LNCaP clone FGC (cell line): ENCODE results near the gene MYH6.
"Not testable (repeated sequence)": the region's sequence is repeated elsewhere in the genome, so short reads cannot be mapped to it uniquely, and the experiment has no call there.

Experiments used
- DNase-seq: peaks from one replicate; pipeline ENCODE4 v3.0.0-alpha.2; 2011; ENCODE audit warnings: low read depth
- H3K4me3 ChIP-seq: 2 replicates; pipeline ENCODE4 v1.5.1; 2011; ENCODE audit warnings: mild to moderate bottlenecking, low read depth, low read length, control low read depth
- CTCF ChIP-seq: IDR thresholded peaks from 2 replicates; pipeline ENCODE4 v1.5.1; 2012; ENCODE audit warnings: mild to moderate bottlenecking; ENCODE audit not compliant: control insufficient read depth, insufficient read depth; ENCODE audit errors: extremely low read depth

Gene MYH6

GRCh38 chr14:23431486-23431885 lies 23.4 kb upstream of the MYH6 start:
- DNase-seq: no peak
- H3K4me3 ChIP-seq: no peak overlapping the region
- no peak for TF ChIP-seq CTCF

GRCh38 chr14:23430723-23431085 lies 22.6 kb upstream of the MYH6 start:
- DNase-seq: no peak
- TF ChIP-seq CTCF: no peak
- no peak overlapping the region for H3K4me3 ChIP-seq

- no peak for DNase-seq
- H3K4me3 ChIP-seq: no peak overlapping the region
- TF ChIP-seq CTCF: no peak
Measured at GRCh38 chr14:23430016-23430722, 22.1 kb upstream of the MYH6 start.

- TF ChIP-seq CTCF: no peak
- no peak overlapping the region for H3K4me3 ChIP-seq
- DNase-seq: no peak
Measured at GRCh38 chr14:23428686-23429495, 20.8 kb upstream of the MYH6 start.

- not testable (repeated sequence) for H3K4me3 ChIP-seq, DNase-seq
Measured at GRCh38 chr14:23425798-23426197, 17.7 kb upstream of the MYH6 start.

GRCh38 chr14:23425169-23425568 lies 17.1 kb upstream of the MYH6 start:
- no peak overlapping the region for H3K4me3 ChIP-seq
- no peak for TF ChIP-seq CTCF
- no peak for DNase-seq

- no peak for TF ChIP-seq CTCF
- no peak overlapping the region for H3K4me3 ChIP-seq
- no peak for DNase-seq
Measured at GRCh38 chr14:23423657-23424056, 15.6 kb upstream of the MYH6 start.
